Smooth muscle cell (in vitro differentiated cells): ENCODE measurements around the gene KRTAP21-2. TPM values are rescaled to one million over a fixed set of nuclear protein-coding genes. Genes with fewer than 3 reads are reported as not detected.
A peak's percentile ranks its signal among the peaks of the same experiment; 100 is the strongest.

Experiments
- DNase-seq: peaks from one replicate; lab custom pipeline; 2025; ENCODE audit not compliant: unreplicated experiment; lab: John Stamatoyannopoulos, UW
- H2AFZ ChIP-seq: fragments of 200-600 bp; sonication (generic); 2 replicates; pipeline ENCODE4 v1.6.0; 2016; ENCODE audit warnings: antibody characterized with exemption, low read depth, mild to moderate bottlenecking
- H3F3A ChIP-seq: fragments of 200-600 bp; sonication (generic); 2 replicates; pipeline ENCODE4 v1.6.0; 2017; ENCODE audit warnings: antibody characterized with exemption, low read depth
- H3K27ac ChIP-seq: fragments of 200-600 bp; sonication (generic); 2 replicates; pipeline ENCODE4 v1.5.1; 2016; ENCODE audit warnings: low read depth, mild to moderate bottlenecking
- H3K27me3 ChIP-seq: fragments of 200-600 bp; sonication (generic); 2 replicates; pipeline ENCODE4 v1.6.1; 2016; ENCODE audit warnings: low read depth, mild to moderate bottlenecking
- H3K36me3 ChIP-seq: fragments of 200-600 bp; sonication (generic); 2 replicates; pipeline ENCODE4 v1.5.1; 2016; ENCODE audit warnings: low read depth
- H3K4me1 ChIP-seq: fragments of 200-600 bp; sonication (generic); 2 replicates; pipeline ENCODE4 v1.5.1; 2016; ENCODE audit warnings: low read depth
- H3K4me2 ChIP-seq: fragments of 200-600 bp; sonication (generic); 2 replicates; pipeline ENCODE4 v1.6.0; 2016; ENCODE audit warnings: mild to moderate bottlenecking
- H3K4me3 ChIP-seq: fragments of 200-600 bp; sonication (generic); 2 replicates; pipeline ENCODE4 v1.5.1; 2016; ENCODE audit warnings: mild to moderate bottlenecking
- H3K79me2 ChIP-seq: fragments of 200-600 bp; sonication (generic); 2 replicates; pipeline ENCODE4 v1.6.0; 2016; ENCODE audit warnings: low read depth, mild to moderate bottlenecking
- H3K9ac ChIP-seq: fragments of 200-600 bp; sonication (generic); 2 replicates; pipeline ENCODE4 v1.6.0; 2016; ENCODE audit warnings: low read depth
- H3K9me3 ChIP-seq: fragments of 200-600 bp; sonication (generic); replicated peaks from 2 replicates; pipeline ENCODE4 v1.5.1; 2016; ENCODE audit warnings: low read depth
- H4K20me1 ChIP-seq: fragments of 200-600 bp; sonication (generic); 2 replicates; pipeline ENCODE4 v1.6.0; 2016; ENCODE audit warnings: low read depth
- WGBS: methylation state at CpG from one replicate; pipeline ENCODE4 v1.1.7; 2016; ENCODE audit warnings: low lambda C conversion rate; 5-methylcytosine and 5-hydroxymethylcytosine counted together
- polyA plus RNA-seq: library from polyadenylated mRNA; unstranded; fragments of >200 nt; fragmentation: Nextera tagmentation; extraction: Ambion mirVana; gene quantifications from 2 replicates; pipeline ENCODE4 v1.2.1, GENCODE V29; 2016
- total RNA-seq: library from RNA; depleted of rRNA; stranded (reverse); fragments of >200 nt; gene quantifications from 2 replicates; pipeline ENCODE4 v1.2.3, GENCODE V29; 2014
- TF ChIP-seq, protein P1 (sequence below): fragments of 200-600 bp; sonication (generic); IDR thresholded peaks from 2 replicates; pipeline ENCODE4 v1.5.1; 2017; ENCODE audit warnings: borderline replicate concordance, mild to moderate bottlenecking, antibody characterized with exemption; ENCODE audit not compliant: insufficient read depth, poor library complexity, severe bottlenecking

KRTAP21-2 gene
- total and polyA plus RNA-seq, 2 experiments from 2014 or later: not detected

- DNase-seq: no peak
- no peaks in the 10 kb centered on the region for H4K20me1 ChIP-seq
- no peak overlapping the region for H3K9ac ChIP-seq
- H3F3A ChIP-seq: no peaks in the 10 kb centered on the region
- H3K36me3 ChIP-seq: no peaks in the 10 kb centered on the region
- no peak overlapping the region for H2AFZ ChIP-seq
- H3K4me2 ChIP-seq: no peak overlapping the region
- no peak overlapping the region for H3K4me3 ChIP-seq
- 92% methylated on average over 2 of the region's 2 CpGs for WGBS
- TF ChIP-seq, protein P1, sequence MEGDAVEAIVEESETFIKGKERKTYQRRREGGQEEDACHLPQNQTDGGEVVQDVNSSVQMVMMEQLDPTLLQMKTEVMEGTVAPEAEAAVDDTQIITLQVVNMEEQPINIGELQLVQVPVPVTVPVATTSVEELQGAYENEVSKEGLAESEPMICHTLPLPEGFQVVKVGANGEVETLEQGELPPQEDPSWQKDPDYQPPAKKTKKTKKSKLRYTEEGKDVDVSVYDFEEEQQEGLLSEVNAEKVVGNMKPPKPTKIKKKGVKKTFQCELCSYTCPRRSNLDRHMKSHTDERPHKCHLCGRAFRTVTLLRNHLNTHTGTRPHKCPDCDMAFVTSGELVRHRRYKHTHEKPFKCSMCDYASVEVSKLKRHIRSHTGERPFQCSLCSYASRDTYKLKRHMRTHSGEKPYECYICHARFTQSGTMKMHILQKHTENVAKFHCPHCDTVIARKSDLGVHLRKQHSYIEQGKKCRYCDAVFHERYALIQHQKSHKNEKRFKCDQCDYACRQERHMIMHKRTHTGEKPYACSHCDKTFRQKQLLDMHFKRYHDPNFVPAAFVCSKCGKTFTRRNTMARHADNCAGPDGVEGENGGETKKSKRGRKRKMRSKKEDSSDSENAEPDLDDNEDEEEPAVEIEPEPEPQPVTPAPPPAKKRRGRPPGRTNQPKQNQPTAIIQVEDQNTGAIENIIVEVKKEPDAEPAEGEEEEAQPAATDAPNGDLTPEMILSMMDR: no peak
- H3K27me3 ChIP-seq: no peaks in the 10 kb centered on the region
- H3K27ac ChIP-seq: no peak overlapping the region
- H3K9me3 ChIP-seq: no peaks in the 10 kb centered on the region
- H3K79me2 ChIP-seq: no peaks in the 10 kb centered on the region
- no peaks in the 10 kb centered on the region for H3K4me1 ChIP-seq
Observed at GRCh38 chr21:30740462-30740861, 6.6 kb downstream of the KRTAP21-2 start.

- WGBS: 75% methylated on average over 1 of the region's 1 CpG
- no peak for DNase-seq
- Histone ChIP-seq H4K20me1 (no peaks in the 10 kb centered on the region), H3K4me2 (no peak overlapping the region), H3K79me2 (no peaks in the 10 kb centered on the region), H3K4me1 (no peaks in the 10 kb centered on the region), H2AFZ (no peak overlapping the region), H3K4me3 (no peak overlapping the region), H3K9me3 (no peaks in the 10 kb centered on the region), H3K27ac (no peak overlapping the region), H3F3A (no peaks in the 10 kb centered on the region), H3K36me3 (no peaks in the 10 kb centered on the region), H3K27me3 (no peaks in the 10 kb centered on the region), H3K9ac (no peak overlapping the region)
- TF ChIP-seq, protein P1: no peak
Observed at GRCh38 chr21:30733026-30733425, 14.0 kb downstream of the KRTAP21-2 start.

- H3F3A ChIP-seq: no peaks in the 10 kb centered on the region
- no peak overlapping the region for H3K27ac ChIP-seq
- H3K4me1 ChIP-seq: no peaks in the 10 kb centered on the region
- no peaks in the 10 kb centered on the region for H4K20me1 ChIP-seq
- no peak overlapping the region for H2AFZ ChIP-seq
- H3K79me2 ChIP-seq: no peaks in the 10 kb centered on the region
- WGBS: 78% methylated on average over 1 of the region's 1 CpG
- H3K4me2 ChIP-seq: no peak overlapping the region
- no peaks in the 10 kb centered on the region for H3K27me3 ChIP-seq
- no peak for DNase-seq
- no peak overlapping the region for H3K9ac ChIP-seq
- no peak overlapping the region for H3K4me3 ChIP-seq
- TF ChIP-seq, protein P1: no peak
- no peaks in the 10 kb centered on the region for H3K9me3 ChIP-seq
- H3K36me3 ChIP-seq: no peaks in the 10 kb centered on the region
Observed at GRCh38 chr21:30726726-30727125, 20.3 kb downstream of the KRTAP21-2 start.

DNA sequence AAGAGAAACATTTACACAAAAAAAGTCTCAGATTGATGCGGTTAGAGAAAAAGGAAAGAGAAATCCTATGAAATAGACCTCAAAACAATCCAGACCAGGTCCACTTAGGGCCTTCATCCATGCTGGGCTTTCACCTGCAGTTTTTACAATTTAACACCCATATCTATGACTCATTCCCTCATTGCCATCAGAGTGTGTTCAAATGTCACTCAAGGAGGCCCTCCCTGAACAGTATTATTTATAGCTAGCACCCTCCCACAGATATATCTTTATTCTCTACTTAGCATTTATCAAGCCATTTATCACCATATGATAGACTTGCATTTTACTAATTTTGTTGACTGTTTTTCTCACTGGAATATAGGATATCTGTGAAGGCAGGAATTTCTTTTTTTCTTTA, 27.7 kb downstream of the KRTAP21-2 start:
- no peak overlapping the region for H2AFZ ChIP-seq
- H3K27me3 ChIP-seq: no peaks in the 10 kb centered on the region
- WGBS: 88% methylated on average over 1 of the region's 1 CpG
- no peaks in the 10 kb centered on the region for H3K4me1 ChIP-seq
- H3K4me3 ChIP-seq: no peak overlapping the region
- no peaks in the 10 kb centered on the region for H3K79me2 ChIP-seq
- H3K9me3 ChIP-seq: no peaks in the 10 kb centered on the region
- H4K20me1 ChIP-seq: no peaks in the 10 kb centered on the region
- no peak overlapping the region for H3K9ac ChIP-seq
- H3K4me2 ChIP-seq: no peak overlapping the region
- H3K27ac ChIP-seq: peak overlapping the region; percentile 71
- no peak for DNase-seq
- no peaks in the 10 kb centered on the region for H3K36me3 ChIP-seq
- TF ChIP-seq, protein P1: no peak
- no peaks in the 10 kb centered on the region for H3F3A ChIP-seq
